Right atrium auricular region (tissue), 2 donors: Measurements from ENCODE around the gene TMEM74B. TPM values are rescaled to one million over a fixed set of nuclear protein-coding genes. Genes with fewer than 3 reads are reported as not detected.
A peak's percentile ranks its signal among the peaks of the same experiment; 100 is the strongest.

Source experiments
- DNase-seq: peaks from one replicate; pipeline ENCODE4 v3.0.0-alpha.2; 2019; ENCODE audit warnings: low spot score
- H3K27ac ChIP-seq, 2 donors: fragments of 200-600 bp; sonication (generic); 1 replicate in 1 of 2; 2 replicates in 1 of 2; pipeline ENCODE4 v1.5.1; 2016 to 2019
- H3K27me3 ChIP-seq, 2 donors: fragments of 200-600 bp; sonication (generic); one replicate each; pipeline versions ENCODE4 v1.5.1 to v1.6.0; 2017 to 2019
- H3K36me3 ChIP-seq: fragments of 200-600 bp; sonication (generic); one replicate; pipeline ENCODE4 v1.5.1; 2016
- H3K4me1 ChIP-seq, 2 donors: fragments of 200-600 bp; sonication (generic); one replicate each; pipeline versions ENCODE4 v1.5.1 to v1.6.0; 2017 to 2019
- H3K4me3 ChIP-seq, 2 donors: fragments of 200-600 bp; sonication (generic); 1 replicate in 1 of 2; 2 replicates in 1 of 2; pipeline ENCODE4 v1.5.1; 2017 to 2019; ENCODE audit warnings: mild to moderate bottlenecking in 1 of 2, moderate library complexity in 1 of 2
- H3K9me3 ChIP-seq, 2 donors: fragments of 200-600 bp; sonication (generic); one replicate each; pipeline ENCODE4 v1.5.1; 2019
- CTCF ChIP-seq, 2 donors: fragments of 200-600 bp; sonication (generic); IDR thresholded peaks; one replicate each; pipeline ENCODE4 v1.5.1; 2019; ENCODE audit warnings: antibody characterized with exemption in 2 of 2
- total RNA-seq, 2 donors: library from RNA; depleted of rRNA; stranded (reverse); fragments of >200 nt; gene quantifications; one replicate each; pipeline ENCODE4 v1.1.0, GENCODE V29; 2016

TMEM74B gene
- total RNA-seq, 2 donors from 2014 or later, result 0.83 to 4.6 TPM

- H3K36me3 ChIP-seq, result peaks cover 63% of the 10 kb centered on the region
- no peak overlapping the region for H3K27ac ChIP-seq
- no peak overlapping the region for H3K4me3 ChIP-seq
- H3K4me1 ChIP-seq, result no peaks in the 10 kb centered on the region
- H3K27me3 ChIP-seq, result no peaks in the 10 kb centered on the region
- no peak for TF ChIP-seq CTCF (IDR thresholded peaks at IDR 0.05)
- no peak for DNase-seq
- no peaks in the 10 kb centered on the region for H3K9me3 ChIP-seq
Measured at GRCh38 chr20:1163105-1163504, 21.7 kb downstream of the TMEM74B start.

DNA sequence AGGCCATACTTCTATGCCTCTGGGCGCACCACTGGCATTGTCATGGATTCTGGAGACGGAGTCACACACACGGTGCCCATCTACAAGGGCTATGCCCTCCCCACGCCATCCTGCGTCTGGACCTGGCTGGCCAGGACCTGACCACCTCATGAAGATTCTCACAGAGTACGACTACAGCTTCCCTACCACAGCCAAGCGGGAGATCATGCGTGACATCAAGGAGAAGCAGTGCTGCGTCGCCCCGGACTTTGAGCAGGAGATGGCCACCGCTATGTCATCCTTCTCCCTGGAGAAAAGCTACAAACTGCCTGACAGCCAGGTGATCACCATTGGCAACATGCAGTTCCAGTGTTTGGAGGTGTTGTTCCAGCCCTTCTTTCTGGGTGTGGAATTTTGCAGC, 23.8 kb downstream of the TMEM74B start:
- no peaks in the 10 kb centered on the region for H3K4me1 ChIP-seq
- peaks cover 43% of the 10 kb centered on the region for H3K36me3 ChIP-seq
- H3K9me3 ChIP-seq, result no peaks in the 10 kb centered on the region
- no peaks in the 10 kb centered on the region for H3K27me3 ChIP-seq
- DNase-seq, result peak; percentile 54
- H3K27ac ChIP-seq, result no peak overlapping the region
- TF ChIP-seq CTCF (IDR thresholded peaks at IDR 0.05), result no peak
- H3K4me3 ChIP-seq, result no peak overlapping the region

GRCh38 chr20:1160496-1160895, 24.3 kb downstream of the TMEM74B start:
- TF ChIP-seq CTCF (IDR thresholded peaks at IDR 0.05), result no peak
- no peak overlapping the region for H3K4me3 ChIP-seq
- DNase-seq, result peak; percentile 23
- no peak overlapping the region for H3K27ac ChIP-seq
- H3K36me3 ChIP-seq, result peaks cover 38% of the 10 kb centered on the region
- H3K27me3 ChIP-seq, result no peaks in the 10 kb centered on the region
- H3K9me3 ChIP-seq, result no peaks in the 10 kb centered on the region
- no peaks in the 10 kb centered on the region for H3K4me1 ChIP-seq

DNA sequence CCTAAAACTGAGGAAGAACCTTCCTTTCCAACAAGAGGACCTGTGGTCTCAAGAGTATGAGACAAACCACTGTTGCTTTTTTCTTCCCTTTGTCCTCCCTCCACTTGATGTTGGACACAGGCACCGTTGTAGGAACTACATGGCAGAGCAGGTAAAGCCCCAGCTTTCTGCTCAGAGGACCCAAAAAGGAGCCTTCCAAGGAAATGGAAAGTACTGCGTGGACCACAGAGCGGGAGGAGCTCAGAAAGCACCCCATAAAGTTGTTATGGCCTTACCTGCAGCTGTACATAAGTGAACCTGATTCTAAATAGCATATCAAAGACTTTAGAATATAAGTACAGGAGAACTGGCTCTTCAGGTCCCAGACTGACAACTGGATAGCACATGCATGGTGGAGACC, 29.4 kb downstream of the TMEM74B start:
- Histone ChIP-seq H3K27ac (no peak overlapping the region), H3K4me1 (no peaks in the 10 kb centered on the region), H3K27me3 (no peaks in the 10 kb centered on the region), H3K4me3 (no peak overlapping the region), H3K36me3 (peaks cover 12% of the 10 kb centered on the region), H3K9me3 (no peaks in the 10 kb centered on the region)
- TF ChIP-seq CTCF (IDR thresholded peaks at IDR 0.05), result no peak
- DNase-seq, result no peak

DNA sequence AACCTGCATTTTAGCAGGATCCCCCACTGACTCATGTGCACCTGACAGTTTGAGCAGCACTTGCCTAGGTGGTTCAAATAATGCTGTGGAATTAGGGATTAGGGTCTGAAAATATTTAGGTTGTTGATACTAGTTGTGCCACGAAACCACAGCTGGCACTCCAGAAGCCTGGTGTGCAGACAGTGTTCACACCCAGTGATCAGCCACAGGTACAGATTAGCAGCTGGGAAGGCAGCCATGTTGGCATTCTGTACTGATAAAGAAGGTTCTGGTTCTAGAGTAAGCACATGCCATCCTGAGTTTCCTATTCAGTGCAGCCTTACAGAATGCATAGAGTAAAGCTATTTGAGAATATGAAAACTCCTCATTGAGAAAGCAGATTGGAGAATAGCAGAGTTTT, 30.1 kb downstream of the TMEM74B start:
- Histone ChIP-seq H3K9me3 (no peaks in the 10 kb centered on the region), H3K4me1 (no peaks in the 10 kb centered on the region), H3K36me3 (peaks cover 11% of the 10 kb centered on the region), H3K27ac (no peak overlapping the region), H3K27me3 (no peaks in the 10 kb centered on the region), H3K4me3 (no peak overlapping the region)
- no peak for TF ChIP-seq CTCF (IDR thresholded peaks at IDR 0.05)
- no peak for DNase-seq

- TF ChIP-seq CTCF (IDR thresholded peaks at IDR 0.05), result no peak
- Histone ChIP-seq H3K4me3 (no peak overlapping the region), H3K4me1 (no peaks in the 10 kb centered on the region), H3K27me3 (no peaks in the 10 kb centered on the region), H3K27ac (no peak overlapping the region), H3K36me3 (peaks cover 11% of the 10 kb centered on the region), H3K9me3 (no peaks in the 10 kb centered on the region)
- DNase-seq, result no peak
Measured at GRCh38 chr20:1154226-1154625, 30.6 kb downstream of the TMEM74B start.
